GM10847 (cell line): ENCODE results near the gene RBMY1D.
"Not testable (repeated sequence)": the region's sequence is repeated elsewhere in the genome, so short reads cannot be mapped to it uniquely, and the experiment has no call there.

Experiments used
- POLR2A ChIP-seq: IDR thresholded peaks from 2 replicates; pipeline ENCODE4 v1.6.1; 2011; ENCODE audit not compliant: insufficient read length; ENCODE audit errors: extremely low read depth

RBMY1D gene

DNA sequence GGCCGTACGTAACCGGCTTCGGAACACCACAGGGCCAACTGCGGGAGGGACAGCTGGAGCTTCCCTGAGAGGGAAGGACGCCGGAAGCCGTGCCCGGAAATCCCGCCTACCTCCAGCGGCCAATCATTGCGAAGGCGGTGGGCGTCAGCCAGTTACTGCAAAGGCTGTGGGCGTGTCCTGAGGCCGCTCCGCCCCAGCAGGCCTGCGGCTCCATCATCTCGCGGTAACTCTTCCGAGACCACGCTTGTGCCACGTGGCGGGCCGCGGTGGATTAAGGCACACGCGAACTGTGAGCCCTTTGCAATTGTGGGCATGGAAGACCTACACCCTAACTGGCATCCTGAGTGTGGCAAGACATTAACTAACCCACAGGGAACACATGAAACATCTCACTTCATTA, at the start of gene RBMY1D:
TSS of gene RBMY1D (minus strand) at position 101 of the 400 bp plus-strand sequence. CDS start 2,013 bp downstream, outside the sequence.
- not testable (repeated sequence) for TF ChIP-seq POLR2A

DNA sequence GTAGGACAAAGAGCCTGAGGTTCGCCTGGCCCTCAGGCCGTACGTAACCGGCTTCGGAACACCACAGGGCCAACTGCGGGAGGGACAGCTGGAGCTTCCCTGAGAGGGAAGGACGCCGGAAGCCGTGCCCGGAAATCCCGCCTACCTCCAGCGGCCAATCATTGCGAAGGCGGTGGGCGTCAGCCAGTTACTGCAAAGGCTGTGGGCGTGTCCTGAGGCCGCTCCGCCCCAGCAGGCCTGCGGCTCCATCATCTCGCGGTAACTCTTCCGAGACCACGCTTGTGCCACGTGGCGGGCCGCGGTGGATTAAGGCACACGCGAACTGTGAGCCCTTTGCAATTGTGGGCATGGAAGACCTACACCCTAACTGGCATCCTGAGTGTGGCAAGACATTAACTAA, 23.6 kb upstream of the RBMY1D start, which contains the start of gene RBMY1E:
TSS of gene RBMY1E (minus strand) at position 101 of the 400 bp plus-strand sequence. CDS start 1,978 bp downstream, outside the sequence.
- not testable (repeated sequence) for TF ChIP-seq POLR2A

DNA sequence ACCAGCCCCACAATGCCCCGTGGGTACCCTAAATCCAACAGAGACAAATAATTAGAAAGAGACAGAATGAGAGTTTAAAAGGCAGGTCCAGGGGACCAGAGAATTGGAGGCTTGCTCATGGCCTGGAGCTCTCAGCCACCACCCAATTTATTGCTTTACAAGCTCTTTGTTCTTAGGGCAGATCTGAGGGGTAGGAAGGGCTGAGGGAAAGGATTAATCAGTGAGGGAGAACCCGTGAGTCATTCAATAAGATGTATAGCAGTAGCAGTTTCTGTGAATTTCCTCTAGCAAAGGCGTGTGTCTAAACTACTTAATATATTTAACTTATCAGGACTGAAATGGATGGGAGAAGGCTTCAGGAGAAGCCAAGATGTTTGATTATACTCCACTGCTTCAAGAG, 48.8 kb downstream of the RBMY1D start:
- TF ChIP-seq POLR2A = no peak

DNA sequence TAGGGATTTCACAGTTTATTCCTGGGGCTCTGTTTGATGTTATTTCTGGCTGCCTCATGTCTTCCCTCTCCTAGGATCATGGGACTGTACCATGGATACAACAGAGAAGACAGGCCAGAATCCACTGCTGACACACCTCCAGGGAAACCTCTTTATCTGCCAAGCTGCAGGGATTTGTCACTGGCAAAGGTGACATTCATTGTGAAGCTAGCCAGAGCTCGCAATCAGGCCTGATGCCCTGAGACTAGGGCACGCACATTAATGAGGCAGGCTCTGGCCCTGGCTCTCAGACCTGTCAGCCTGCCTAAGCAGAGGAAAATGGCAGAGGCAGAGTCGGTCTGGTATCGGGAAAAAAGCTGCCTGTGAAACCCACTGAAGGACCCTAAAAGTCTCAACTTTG, 52.2 kb downstream of the RBMY1D start:
- no peak for TF ChIP-seq POLR2A

DNA sequence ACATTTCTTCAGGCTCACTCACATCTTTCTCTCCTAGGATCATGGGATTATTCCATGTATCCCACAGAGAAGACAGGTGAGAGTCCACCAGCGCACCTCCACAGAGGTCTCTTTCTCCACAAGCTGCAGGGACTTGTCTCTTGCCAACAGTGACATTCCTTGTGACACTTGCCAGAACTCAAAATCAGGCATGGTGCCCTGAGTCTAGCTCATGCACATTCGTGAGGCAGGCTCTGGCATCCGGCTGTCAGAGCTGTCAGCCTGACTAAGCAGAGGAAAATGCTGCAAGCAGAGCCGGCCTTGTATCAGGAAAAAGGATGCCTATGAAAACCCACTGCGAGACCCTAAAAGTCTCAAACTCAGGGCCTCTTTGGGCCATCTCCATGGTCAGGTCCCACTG, 54.8 kb downstream of the RBMY1D start:
- no peak for TF ChIP-seq POLR2A

DNA sequence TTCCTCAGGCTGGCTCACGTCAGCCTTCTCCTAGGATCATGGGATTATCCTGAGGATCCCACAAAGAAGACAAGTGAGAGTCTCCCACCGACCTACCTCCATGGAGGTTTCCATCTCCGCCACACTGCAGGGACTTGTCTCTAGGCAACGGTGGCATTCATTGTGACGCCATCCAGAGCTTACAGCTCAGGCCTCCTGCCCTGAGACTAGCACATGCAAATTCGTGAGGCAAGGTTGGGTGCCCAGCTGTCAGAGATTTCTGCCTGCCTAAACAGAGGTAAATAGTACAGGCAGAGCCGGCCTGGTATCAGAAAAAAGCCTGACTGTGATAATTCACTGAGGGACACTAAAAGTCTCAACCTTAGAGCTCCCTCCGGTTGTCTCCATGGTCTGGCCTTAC, 58.0 kb downstream of the RBMY1D start:
- no peak for TF ChIP-seq POLR2A

DNA sequence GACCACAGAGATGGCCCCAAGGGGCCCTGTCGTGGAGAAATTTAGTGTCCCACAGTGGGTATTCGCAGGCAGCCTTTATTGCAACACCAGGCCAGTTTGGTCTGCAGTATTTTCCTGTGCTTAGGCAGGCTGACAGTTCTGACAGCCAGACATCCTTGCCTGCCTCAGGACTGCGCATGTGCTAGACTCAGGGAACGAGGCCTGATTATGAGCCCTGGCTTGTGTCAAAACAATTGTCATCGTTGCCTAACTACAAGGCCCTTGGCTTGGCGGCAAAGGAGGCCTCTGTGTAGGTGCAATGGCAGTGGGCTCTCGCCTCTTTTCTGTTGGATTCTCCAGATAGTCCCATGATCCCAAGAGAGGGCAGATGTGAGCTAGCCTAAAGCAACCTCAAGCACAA, 59.3 kb downstream of the RBMY1D start:
- TF ChIP-seq POLR2A = no peak
